SU-DHL-6 (cell line): ENCODE measurements around the gene GDF7.

Experiments used
- EZH2phosphoT487 ChIP-seq: fragments of 200-600 bp; sonication (generic), shearing (Covaris generic); conservative IDR thresholded peaks from 2 replicates; pipeline ENCODE4 v1.6.1; 2018; ENCODE audit warnings: mild to moderate bottlenecking, antibody characterized with exemption, low read length, moderate library complexity, mixed read lengths
- TF ChIP-seq, protein P1 (sequence below): fragments of 200-600 bp; sonication (generic); IDR thresholded peaks from one replicate; pipeline ENCODE4 v1.5.1; 2017; ENCODE audit warnings: antibody characterized with exemption, mild to moderate bottlenecking, low read length, moderate library complexity; ENCODE audit not compliant: insufficient read depth, poor library complexity, severe bottlenecking

DNA sequence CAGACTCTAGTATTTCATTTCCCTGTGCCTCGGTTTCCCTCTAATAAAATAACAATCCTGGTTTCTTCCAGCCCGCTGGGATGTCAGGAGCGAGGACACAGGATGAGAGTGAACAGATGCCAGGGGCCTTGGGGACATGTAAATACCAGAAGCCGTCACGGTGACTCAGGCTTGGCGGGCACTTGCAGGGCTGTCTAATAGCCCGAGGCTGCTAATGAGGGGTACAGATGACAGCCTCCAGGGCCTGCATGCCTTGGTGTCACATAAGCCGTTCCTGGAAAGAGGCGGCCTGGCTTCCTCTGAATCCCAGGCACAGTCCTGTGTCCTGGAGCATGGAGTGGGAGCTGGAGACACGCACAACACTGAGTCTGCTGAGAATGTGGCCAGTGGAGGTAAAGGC is 44.2 kb upstream of the GDF7 start:
- TF ChIP-seq, protein P1, sequence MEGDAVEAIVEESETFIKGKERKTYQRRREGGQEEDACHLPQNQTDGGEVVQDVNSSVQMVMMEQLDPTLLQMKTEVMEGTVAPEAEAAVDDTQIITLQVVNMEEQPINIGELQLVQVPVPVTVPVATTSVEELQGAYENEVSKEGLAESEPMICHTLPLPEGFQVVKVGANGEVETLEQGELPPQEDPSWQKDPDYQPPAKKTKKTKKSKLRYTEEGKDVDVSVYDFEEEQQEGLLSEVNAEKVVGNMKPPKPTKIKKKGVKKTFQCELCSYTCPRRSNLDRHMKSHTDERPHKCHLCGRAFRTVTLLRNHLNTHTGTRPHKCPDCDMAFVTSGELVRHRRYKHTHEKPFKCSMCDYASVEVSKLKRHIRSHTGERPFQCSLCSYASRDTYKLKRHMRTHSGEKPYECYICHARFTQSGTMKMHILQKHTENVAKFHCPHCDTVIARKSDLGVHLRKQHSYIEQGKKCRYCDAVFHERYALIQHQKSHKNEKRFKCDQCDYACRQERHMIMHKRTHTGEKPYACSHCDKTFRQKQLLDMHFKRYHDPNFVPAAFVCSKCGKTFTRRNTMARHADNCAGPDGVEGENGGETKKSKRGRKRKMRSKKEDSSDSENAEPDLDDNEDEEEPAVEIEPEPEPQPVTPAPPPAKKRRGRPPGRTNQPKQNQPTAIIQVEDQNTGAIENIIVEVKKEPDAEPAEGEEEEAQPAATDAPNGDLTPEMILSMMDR: no peak
- TF ChIP-seq EZH2phosphoT487: no peak
